Right ventricle myocardium superior (tissue), 1 donor: ENCODE results near the gene GRM4. TPM values are rescaled to one million over a fixed set of nuclear protein-coding genes. Genes with fewer than 3 reads are reported as not detected.

Experiments
- ATAC-seq: fragments of 200-7000 bp; cut with Tn5 transposase; one replicate; pipeline ENCODE4 v1.9.1; 2020; ENCODE audit warnings: mild to moderate bottlenecking; ENCODE audit not compliant: poor library complexity
- DNase-seq: peaks from one replicate; pipeline ENCODE4 v3.0.0-alpha.2; 2020
- intact Hi-C: fragments of 100-400 bp; cut with DNase I; formaldehyde crosslinking; loops from one replicate; pipeline ENCODE4 v1.11.2; 2022
- total RNA-seq: library from RNA; stranded (reverse); fragmentation: NEBNext Ultra II Directional; extraction: Animal tissue kit (Norgen Biotek cat#: 25700); gene quantifications from one replicate; pipeline ENCODE4 v1.2.1, GENCODE V29; 2021
- donor health status: DM: no; HTN: yes; CAD: no; lungs with severe emphysema.

The GRM4 gene
- total RNA-seq, 1 donor from 2014 or later: not detected

DNA sequence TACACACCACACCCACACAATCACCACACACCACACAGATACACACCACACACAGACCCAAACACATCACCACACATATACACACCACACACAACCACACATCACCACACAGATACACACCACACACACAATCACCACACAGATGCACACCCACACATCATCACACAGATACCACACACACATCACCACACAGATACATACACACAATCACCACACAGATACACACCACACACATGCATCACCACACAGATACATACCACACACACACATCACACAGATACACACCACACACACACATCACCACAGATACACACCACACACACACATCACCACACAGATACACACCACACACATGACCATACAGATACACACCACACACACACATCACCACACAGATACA is 73.2 kb downstream of the GRM4 start:
- intact Hi-C loops: no loop called here
- ATAC-seq (no peak), DNase-seq (no peak)

- ATAC-seq (no peak), DNase-seq (no peak)
- intact Hi-C loops: no loop called here
These were observed 74.0 kb downstream of the GRM4 start for GRCh38 chr6:34071884-34072379.

- intact Hi-C loops: no loop called here
- ATAC-seq (no peak), DNase-seq (no peak)
These were observed 74.6 kb downstream of the GRM4 start for GRCh38 chr6:34071136-34071883.

GRCh38 chr6:34070315-34071135 is 75.4 kb downstream of the GRM4 start:
- DNase-seq (no peak), ATAC-seq (no peak)
- intact Hi-C loops: no loop called here

- DNase-seq: no peak
- intact Hi-C loops: no loop called here
- ATAC-seq: no peak
These were observed 77.3 kb downstream of the GRM4 start for GRCh38 chr6:34068462-34069044.

- ATAC-seq (no peak), DNase-seq (no peak)
- intact Hi-C loops: no loop called here
These were observed 78.1 kb downstream of the GRM4 start for GRCh38 chr6:34067814-34068213.

GRCh38 chr6:34066772-34067770 is 78.8 kb downstream of the GRM4 start:
- DNase-seq (no peak), ATAC-seq (no peak)
- intact Hi-C loops: no loop called here

- intact Hi-C loops: no loop called here
- ATAC-seq (no peak), DNase-seq (no peak)
These were observed 79.7 kb downstream of the GRM4 start for GRCh38 chr6:34066218-34066571.

DNA sequence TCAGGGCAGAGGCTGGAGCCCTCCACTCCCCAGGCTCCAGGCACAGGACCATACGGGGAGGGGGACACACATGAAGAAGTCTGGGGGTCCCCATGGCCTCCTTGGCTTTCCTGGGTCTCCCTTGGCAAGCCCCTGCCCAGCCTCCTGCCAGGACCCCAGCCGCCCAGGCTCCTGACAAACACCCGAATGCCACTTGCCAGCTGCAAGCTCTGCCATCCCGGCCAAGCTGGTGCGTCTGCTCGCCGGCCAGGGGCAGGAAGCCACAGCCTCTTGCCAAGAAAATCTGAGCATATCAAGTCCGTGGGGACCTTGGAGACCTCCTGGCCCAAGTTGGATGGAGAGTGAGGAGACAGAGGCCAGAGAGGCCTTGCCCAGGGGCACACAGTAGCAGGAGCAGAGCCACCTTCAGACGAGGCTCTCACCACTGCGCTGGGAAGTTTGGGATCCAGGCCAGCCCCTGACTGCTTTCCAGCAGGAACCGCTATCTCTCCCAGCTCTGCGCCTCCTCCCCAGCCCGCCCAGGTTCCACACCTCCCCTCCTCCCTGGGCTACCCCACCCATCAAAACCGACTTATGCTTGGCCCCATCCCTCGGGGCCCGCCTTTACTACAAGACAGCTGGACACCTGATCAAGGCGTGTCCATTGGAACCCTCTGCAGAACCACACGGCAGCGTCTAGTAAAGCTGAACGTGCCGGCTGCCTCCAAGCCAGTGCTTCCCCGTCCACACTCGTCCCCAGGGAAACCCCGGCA is 80.2 kb downstream of the GRM4 start:
- ATAC-seq (peak; percentile 71), DNase-seq (peak; percentile 70)
- intact Hi-C loops: no loop called here

DNA sequence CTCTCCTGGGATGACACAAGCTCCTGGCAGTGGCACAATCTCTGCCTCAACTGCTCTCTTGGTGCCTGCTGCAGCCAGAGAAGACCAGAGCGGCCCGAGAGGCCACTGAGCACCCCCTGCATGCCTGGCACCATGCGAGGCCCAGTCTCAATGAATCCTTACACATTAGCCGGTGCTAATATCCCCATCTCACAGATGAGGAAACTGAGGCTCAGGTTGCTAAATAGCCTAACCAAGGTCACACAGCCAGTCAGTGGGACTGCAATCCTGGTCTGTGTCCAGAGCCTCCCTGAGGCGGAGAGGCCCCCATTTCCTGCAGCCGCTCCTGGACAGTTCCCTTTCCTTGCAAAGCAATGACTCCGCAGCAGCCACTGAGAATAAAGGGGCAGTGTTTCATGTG is 81.2 kb downstream of the GRM4 start:
- ATAC-seq (no peak), DNase-seq (no peak)

GRCh38 chr6:34063651-34064050 is 82.2 kb downstream of the GRM4 start:
- intact Hi-C loops: no loop called here
- DNase-seq (no peak), ATAC-seq (no peak)

More for the DNA sequence above, 81.2 kb downstream of the GRM4 start:
- intact Hi-C loops: no loop called here

DNA sequence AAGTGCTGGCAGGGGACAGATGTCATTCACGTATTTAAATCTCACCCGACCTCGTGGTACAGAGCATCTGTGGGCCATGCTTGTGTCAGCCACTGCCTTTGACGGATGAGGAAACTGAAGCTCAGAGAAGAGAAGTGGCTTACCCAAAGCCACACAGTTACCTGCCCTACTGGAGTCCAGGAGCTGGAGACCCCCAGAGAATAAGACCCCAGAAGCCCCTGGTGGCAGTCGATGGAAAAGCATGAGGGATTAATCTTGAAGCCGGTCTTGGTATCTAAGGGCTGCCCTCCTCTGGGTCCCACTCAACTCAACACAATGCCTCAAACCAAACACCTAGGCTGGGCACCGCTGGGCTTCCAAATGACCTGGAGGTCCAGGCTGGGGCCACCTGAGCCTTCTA is 83.1 kb downstream of the GRM4 start:
- ATAC-seq: no peak
- intact Hi-C loops: no loop called here

DNA sequence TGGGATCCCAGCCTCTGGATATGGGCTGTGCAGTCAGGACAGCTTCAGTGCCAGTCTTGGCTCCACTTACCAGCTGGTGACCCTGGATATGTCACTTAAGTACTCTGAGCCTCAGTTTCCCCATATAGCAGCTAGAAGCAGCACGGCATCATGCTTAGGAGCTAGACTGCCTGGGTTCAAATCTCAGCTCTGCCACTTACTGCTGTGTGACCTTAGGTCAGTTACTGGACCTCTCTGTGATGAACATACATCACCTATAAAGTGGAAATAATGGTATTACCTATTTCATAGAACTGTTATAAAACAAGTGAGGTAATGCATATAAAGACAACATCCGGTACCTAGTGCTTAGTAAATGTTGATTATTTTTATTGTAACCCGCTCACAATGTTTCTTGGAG is 83.7 kb downstream of the GRM4 start:
- DNase-seq (no peak), ATAC-seq (no peak)
- intact Hi-C loops: no loop called here

More for the DNA sequence above, 83.1 kb downstream of the GRM4 start:
- DNase-seq: no peak

- ATAC-seq (no peak), DNase-seq (no peak)
- intact Hi-C loops: no loop called here
These were observed 84.5 kb downstream of the GRM4 start for GRCh38 chr6:34061348-34061747.

DNA sequence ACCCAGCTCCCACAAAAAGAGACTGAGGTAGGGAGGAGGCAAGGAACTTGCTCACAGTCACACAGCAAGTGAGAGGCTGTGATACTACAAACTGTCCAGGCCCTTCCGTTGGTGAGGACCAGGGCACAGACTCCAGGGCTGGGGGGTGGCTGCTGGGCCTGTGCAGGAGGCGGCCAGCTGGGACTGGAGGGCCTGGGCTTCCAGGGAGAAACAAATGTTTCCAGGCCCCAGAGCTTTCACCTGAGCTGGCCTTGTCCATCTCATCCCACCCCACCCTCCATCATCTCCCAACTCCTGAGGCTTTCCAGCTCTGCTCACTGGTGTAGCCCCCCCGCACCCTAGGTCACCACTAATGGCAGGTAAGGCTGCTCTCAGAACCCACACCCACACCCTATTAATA is 86.0 kb downstream of the GRM4 start:
- ATAC-seq (no peak), DNase-seq (no peak)
- intact Hi-C loops: loop anchor here (5.0 kb wide), 1 partner anchor 92 kb away; no protein-coding TSS in a partner anchor

DNA sequence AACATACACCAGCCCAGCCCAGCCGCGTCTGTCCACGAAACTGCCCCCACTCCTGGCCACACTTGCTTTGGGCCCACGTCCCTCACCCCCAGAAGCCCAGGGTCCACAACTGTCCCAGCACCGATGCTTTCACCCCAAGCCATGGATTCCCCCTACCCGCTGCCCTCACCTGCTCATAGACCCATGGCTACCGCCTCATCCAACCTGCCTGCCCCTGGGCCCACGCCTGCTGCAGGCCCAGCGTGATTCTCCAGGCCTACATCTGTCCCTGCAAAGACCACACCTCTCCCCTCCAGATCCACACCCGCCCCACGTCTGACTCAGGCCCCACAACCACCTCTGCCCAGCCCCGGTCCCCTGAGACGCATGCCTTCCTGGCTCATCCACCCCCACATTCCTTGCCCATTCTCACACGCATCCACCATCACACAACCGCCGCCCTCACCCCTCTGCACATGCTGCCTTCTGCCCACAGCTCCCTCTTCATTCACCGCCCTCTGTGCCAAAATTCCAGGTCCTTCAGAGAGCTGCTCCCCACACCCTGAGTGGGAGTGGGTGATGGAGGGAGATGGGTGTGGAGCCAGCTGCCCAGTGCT is 86.7 kb downstream of the GRM4 start:
- intact Hi-C loops: loop anchor here (5.0 kb wide), 1 partner anchor 93 kb away; no protein-coding TSS in a partner anchor
- ATAC-seq (no peak), DNase-seq (no peak)

- DNase-seq (no peak), ATAC-seq (no peak)
- intact Hi-C loops: loop anchor here (5.0 kb wide), 1 partner anchor 95 kb away; no protein-coding TSS in a partner anchor
These were observed 88.1 kb downstream of the GRM4 start for GRCh38 chr6:34057790-34058189.
